ENCODE results near the gene SETD3.

Gene SETD3

GRCh38 chr14:99360774-99361595 is 119.7 kb downstream of the SETD3 start:
- TF ChIP-seq REST (IDR thresholded peaks at IDR 0.05; ENCODE audit: insufficient read depth in 1 of 2, low read depth in 2 of 2, low read length in 2 of 2) (no peak), SIN3A (IDR thresholded peaks at IDR 0.05; ENCODE audit: borderline replicate concordance, insufficient read depth, low read length) (no peak), TAF1 (IDR thresholded peaks at IDR 0.05; ENCODE audit: borderline replicate concordance, insufficient read depth, low read length) (no peak), POLR2AphosphoS5 (IDR thresholded peaks at IDR 0.05; ENCODE audit: low read depth, low read length) (no peak), FOXP2 (optimal IDR thresholded peaks at IDR 0.05; ENCODE audit: borderline replicate concordance, extremely low read depth, extremely low read length, insufficient read depth) (no peak)

GRCh38 chr14:99359906-99360305 is 120.8 kb downstream of the SETD3 start:
- TF ChIP-seq REST (IDR thresholded peaks at IDR 0.05; ENCODE audit: insufficient read depth in 1 of 2, low read depth in 2 of 2, low read length in 2 of 2) (no peak), POLR2AphosphoS5 (IDR thresholded peaks at IDR 0.05; ENCODE audit: low read depth, low read length) (no peak), TAF1 (IDR thresholded peaks at IDR 0.05; ENCODE audit: borderline replicate concordance, insufficient read depth, low read length) (no peak), SIN3A (IDR thresholded peaks at IDR 0.05; ENCODE audit: borderline replicate concordance, insufficient read depth, low read length) (no peak), FOXP2 (optimal IDR thresholded peaks at IDR 0.05; ENCODE audit: borderline replicate concordance, extremely low read depth, extremely low read length, insufficient read depth) (no peak)

GRCh38 chr14:99357916-99358390 is 122.7 kb downstream of the SETD3 start:
- TF ChIP-seq TAF1 (IDR thresholded peaks at IDR 0.05; ENCODE audit: borderline replicate concordance, insufficient read depth, low read length) (no peak), SIN3A (IDR thresholded peaks at IDR 0.05; ENCODE audit: borderline replicate concordance, insufficient read depth, low read length) (no peak), FOXP2 (optimal IDR thresholded peaks at IDR 0.05; ENCODE audit: borderline replicate concordance, extremely low read depth, extremely low read length, insufficient read depth) (no peak), REST (IDR thresholded peaks at IDR 0.05; ENCODE audit: insufficient read depth in 1 of 2, low read depth in 2 of 2, low read length in 2 of 2) (no peak)

- no peak for TF ChIP-seq FOXP2 (optimal IDR thresholded peaks at IDR 0.05; ENCODE audit: borderline replicate concordance, extremely low read depth, extremely low read length, insufficient read depth)
- TF ChIP-seq SIN3A (IDR thresholded peaks at IDR 0.05; ENCODE audit: borderline replicate concordance, insufficient read depth, low read length): no peak
- no peak for TF ChIP-seq TAF1 (IDR thresholded peaks at IDR 0.05; ENCODE audit: borderline replicate concordance, insufficient read depth, low read length)
- no peak for TF ChIP-seq REST (IDR thresholded peaks at IDR 0.05; ENCODE audit: insufficient read depth in 1 of 2, low read depth in 2 of 2, low read length in 2 of 2)
- no peak for TF ChIP-seq POLR2AphosphoS5 (IDR thresholded peaks at IDR 0.05; ENCODE audit: low read depth, low read length)
Observed at GRCh38 chr14:99357151-99357915, 123.3 kb downstream of the SETD3 start.

Data from PFSK-1 (cell line).